Parathyroid adenoma (tissue), 2 donors: ENCODE data around the gene FAM193A.

ENCODE experiments used
- H2AFZ ChIP-seq: fragments of 300-600 bp; sonication (generic); one replicate; pipeline ENCODE4 v1.7.0; 2017; ENCODE audit warnings: antibody characterized with exemption, mild to moderate bottlenecking
- H3K27ac ChIP-seq: fragments of 300-600 bp; sonication (generic); one replicate; pipeline ENCODE4 v1.7.0; 2017
- H3K27me3 ChIP-seq: fragments of 300-600 bp; sonication (generic); one replicate; pipeline ENCODE4 v1.7.0; 2017; ENCODE audit warnings: low read length; ENCODE audit not compliant: control insufficient read depth, insufficient read depth
- H3K36me3 ChIP-seq: fragments of 300-600 bp; sonication (generic); one replicate; pipeline ENCODE4 v1.7.0; 2017; ENCODE audit warnings: low read length; ENCODE audit not compliant: control insufficient read depth, insufficient read depth
- H3K4me1 ChIP-seq: fragments of 300-600 bp; sonication (generic); one replicate; pipeline ENCODE4 v1.7.0; 2017; ENCODE audit warnings: control low read depth
- H3K4me2 ChIP-seq: fragments of 300-600 bp; sonication (generic); one replicate; pipeline ENCODE4 v1.7.0; 2017; ENCODE audit warnings: low read length
- H3K4me3 ChIP-seq: fragments of 300-600 bp; sonication (generic); one replicate; pipeline ENCODE4 v1.7.0; 2017; ENCODE audit warnings: low read depth, low read length
- H3K79me2 ChIP-seq: fragments of 300-600 bp; sonication (generic); one replicate; pipeline ENCODE4 v1.7.0; 2017; ENCODE audit warnings: control low read depth
- H3K9ac ChIP-seq: fragments of 300-600 bp; sonication (generic); one replicate; pipeline ENCODE4 v1.7.0; 2017; ENCODE audit warnings: mild to moderate bottlenecking
- H3K9me3 ChIP-seq: fragments of 300-600 bp; sonication (generic); one replicate; pipeline ENCODE4 v1.7.0; 2017; ENCODE audit warnings: low read length; ENCODE audit not compliant: control insufficient read depth
- TF ChIP-seq, protein P1 (sequence below): fragments of 300-600 bp; sonication (generic); IDR thresholded peaks from one replicate; pipeline ENCODE4 v1.7.0; 2017; ENCODE audit warnings: antibody characterized with exemption, mild to moderate bottlenecking
- donor health status: primary hyperparathyroidism.

Gene FAM193A, protein sequence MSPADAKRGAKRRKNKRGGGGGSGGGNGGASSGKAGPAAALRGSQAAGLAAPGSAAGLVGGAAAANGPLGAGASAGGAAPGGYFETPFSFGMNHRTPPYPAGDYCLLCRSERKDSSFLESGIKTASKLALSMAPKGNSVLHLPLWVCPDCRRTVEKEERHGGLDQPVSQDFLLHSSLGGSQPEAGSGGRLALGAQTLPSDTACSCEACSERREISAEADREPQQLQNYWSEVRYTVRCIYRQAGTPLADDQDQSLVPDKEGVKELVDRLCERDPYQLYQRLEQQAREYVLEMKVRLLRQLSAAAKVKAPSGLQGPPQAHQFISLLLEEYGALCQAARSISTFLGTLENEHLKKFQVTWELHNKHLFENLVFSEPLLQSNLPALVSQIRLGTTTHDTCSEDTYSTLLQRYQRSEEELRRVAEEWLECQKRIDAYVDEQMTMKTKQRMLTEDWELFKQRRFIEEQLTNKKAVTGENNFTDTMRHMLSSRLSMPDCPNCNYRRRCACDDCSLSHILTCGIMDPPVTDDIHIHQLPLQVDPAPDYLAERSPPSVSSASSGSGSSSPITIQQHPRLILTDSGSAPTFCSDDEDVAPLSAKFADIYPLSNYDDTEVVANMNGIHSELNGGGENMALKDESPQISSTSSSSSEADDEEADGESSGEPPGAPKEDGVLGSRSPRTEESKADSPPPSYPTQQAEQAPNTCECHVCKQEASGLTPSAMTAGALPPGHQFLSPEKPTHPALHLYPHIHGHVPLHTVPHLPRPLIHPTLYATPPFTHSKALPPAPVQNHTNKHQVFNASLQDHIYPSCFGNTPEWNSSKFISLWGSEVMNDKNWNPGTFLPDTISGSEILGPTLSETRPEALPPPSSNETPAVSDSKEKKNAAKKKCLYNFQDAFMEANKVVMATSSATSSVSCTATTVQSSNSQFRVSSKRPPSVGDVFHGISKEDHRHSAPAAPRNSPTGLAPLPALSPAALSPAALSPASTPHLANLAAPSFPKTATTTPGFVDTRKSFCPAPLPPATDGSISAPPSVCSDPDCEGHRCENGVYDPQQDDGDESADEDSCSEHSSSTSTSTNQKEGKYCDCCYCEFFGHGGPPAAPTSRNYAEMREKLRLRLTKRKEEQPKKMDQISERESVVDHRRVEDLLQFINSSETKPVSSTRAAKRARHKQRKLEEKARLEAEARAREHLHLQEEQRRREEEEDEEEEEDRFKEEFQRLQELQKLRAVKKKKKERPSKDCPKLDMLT (N-terminal part only)

DNA sequence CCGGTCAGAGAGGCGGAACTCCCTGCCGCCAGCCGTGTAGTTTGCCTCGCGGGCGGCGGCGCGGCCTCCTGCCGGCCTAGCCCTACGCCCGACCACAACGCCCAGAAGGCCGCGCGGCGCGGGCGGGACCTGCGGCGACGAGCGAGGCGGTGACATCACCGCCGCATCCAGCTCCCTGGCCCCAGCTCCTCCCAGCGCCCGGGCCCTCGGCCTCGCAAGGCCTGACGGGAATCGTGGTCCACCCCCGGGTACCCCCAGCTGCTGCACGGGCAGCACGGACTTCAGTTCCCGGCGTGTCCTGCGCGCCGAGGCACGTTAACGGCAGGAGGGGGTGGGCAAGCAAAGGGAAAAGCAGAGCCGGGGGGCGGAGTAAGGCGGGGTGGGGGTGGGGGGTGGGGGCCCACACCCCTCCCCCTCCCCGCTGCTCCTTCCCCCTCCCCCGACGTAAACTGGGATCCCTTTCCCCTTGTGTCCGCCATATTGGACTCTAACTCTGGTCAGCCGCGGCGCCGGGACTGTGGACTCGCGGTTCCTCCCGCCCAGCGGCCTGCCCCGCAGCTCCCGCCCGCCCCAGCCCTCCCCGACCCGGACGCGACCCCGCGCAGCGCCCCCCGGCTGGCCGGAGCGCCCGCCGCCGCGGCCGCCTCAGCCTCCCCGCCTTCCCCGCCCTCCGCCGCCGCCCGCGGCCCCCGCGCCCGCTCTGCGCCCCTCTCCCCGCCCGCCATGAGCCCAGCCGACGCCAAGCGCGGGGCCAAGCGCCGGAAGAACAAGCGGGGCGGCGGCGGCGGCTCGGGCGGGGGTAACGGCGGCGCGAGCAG lies at the start of gene FAM193A:
Gene FAM193A (plus strand): TSS at position 455 of the 818 bp plus-strand sequence. CDS start 269 bp downstream, at position 724.
- Histone ChIP-seq H3K9ac (peak within 1 kb of the TSS; percentile 28), H3K27me3 (no peaks in the 10 kb centered on the region), H2AFZ (peak within 1 kb of the TSS; percentile 82), H3K4me1 (peaks cover 4% of the 10 kb centered on the region), H3K79me2 (peaks cover 18% of the 10 kb centered on the region), H3K36me3 (no peaks in the 10 kb centered on the region), H3K27ac (peak within 1 kb of the TSS; percentile 81), H3K9me3 (no peaks in the 10 kb centered on the region), H3K4me3 (peak within 1 kb of the TSS; percentile 71), H3K4me2 (peak within 1 kb of the TSS; percentile 95)
- TF ChIP-seq, protein P1, sequence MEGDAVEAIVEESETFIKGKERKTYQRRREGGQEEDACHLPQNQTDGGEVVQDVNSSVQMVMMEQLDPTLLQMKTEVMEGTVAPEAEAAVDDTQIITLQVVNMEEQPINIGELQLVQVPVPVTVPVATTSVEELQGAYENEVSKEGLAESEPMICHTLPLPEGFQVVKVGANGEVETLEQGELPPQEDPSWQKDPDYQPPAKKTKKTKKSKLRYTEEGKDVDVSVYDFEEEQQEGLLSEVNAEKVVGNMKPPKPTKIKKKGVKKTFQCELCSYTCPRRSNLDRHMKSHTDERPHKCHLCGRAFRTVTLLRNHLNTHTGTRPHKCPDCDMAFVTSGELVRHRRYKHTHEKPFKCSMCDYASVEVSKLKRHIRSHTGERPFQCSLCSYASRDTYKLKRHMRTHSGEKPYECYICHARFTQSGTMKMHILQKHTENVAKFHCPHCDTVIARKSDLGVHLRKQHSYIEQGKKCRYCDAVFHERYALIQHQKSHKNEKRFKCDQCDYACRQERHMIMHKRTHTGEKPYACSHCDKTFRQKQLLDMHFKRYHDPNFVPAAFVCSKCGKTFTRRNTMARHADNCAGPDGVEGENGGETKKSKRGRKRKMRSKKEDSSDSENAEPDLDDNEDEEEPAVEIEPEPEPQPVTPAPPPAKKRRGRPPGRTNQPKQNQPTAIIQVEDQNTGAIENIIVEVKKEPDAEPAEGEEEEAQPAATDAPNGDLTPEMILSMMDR = no peak

DNA sequence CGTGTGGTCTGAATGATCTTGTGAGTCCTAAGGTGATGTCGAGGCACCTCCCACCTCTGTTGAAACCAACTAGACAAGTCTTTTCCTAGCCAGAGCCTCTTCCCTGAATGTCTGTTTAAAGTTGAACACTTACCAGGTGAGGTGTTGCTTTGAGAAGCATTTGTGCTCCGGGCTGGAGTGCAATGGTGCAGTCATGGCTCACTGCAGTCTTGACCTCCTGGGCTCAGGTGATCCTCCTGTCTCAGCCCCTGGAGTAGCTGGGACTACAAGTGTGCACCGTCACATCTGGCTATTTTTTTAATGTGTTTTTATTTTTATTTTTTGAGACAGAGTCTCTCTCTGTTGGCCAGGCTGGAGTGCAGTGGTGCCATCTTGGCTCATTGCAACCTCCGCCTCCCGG lies 49.5 kb upstream of the FAM193A start:
- peaks cover 9% of the 10 kb centered on the region for H3K4me1 ChIP-seq
- no peak overlapping the region for H3K4me3 ChIP-seq
- TF ChIP-seq, protein P1 = no peak

DNA sequence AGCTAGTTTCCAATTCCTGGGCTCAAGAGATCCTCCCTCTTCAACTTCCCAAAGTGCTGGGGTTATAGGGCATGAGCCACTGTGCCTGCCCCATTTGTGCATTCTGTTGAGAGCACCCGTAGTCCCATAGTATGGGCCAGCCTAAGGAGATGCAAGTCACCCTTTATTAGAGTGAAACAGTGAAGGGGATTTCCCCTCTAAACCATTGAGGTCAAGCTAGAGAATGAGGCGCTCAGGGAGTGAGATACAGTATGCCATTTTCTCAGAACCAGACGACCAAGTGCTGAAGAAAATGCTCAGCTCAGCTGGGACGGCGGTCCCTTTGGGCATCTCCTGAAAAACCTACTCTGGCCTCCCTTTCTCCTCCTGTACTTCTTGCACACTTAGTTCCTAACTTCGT lies 48.8 kb upstream of the FAM193A start:
- Histone ChIP-seq H3K27ac (no peak overlapping the region), H3K27me3 (no peaks in the 10 kb centered on the region), H3K9me3 (no peaks in the 10 kb centered on the region), H3K4me3 (no peak overlapping the region), H3K36me3 (no peaks in the 10 kb centered on the region), H2AFZ (no peak overlapping the region), H3K9ac (no peak overlapping the region), H3K79me2 (peaks cover 37% of the 10 kb centered on the region), H3K4me2 (no peak overlapping the region), H3K4me1 (peaks cover 9% of the 10 kb centered on the region)
- TF ChIP-seq, protein P1 = no peak

More for the DNA sequence above, 49.5 kb upstream of the FAM193A start:
- Histone ChIP-seq H3K79me2 (peaks cover 41% of the 10 kb centered on the region), H3K27ac (no peak overlapping the region), H3K9ac (no peak overlapping the region), H3K9me3 (no peaks in the 10 kb centered on the region), H2AFZ (no peak overlapping the region), H3K36me3 (no peaks in the 10 kb centered on the region), H3K4me2 (no peak overlapping the region), H3K27me3 (no peaks in the 10 kb centered on the region)

DNA sequence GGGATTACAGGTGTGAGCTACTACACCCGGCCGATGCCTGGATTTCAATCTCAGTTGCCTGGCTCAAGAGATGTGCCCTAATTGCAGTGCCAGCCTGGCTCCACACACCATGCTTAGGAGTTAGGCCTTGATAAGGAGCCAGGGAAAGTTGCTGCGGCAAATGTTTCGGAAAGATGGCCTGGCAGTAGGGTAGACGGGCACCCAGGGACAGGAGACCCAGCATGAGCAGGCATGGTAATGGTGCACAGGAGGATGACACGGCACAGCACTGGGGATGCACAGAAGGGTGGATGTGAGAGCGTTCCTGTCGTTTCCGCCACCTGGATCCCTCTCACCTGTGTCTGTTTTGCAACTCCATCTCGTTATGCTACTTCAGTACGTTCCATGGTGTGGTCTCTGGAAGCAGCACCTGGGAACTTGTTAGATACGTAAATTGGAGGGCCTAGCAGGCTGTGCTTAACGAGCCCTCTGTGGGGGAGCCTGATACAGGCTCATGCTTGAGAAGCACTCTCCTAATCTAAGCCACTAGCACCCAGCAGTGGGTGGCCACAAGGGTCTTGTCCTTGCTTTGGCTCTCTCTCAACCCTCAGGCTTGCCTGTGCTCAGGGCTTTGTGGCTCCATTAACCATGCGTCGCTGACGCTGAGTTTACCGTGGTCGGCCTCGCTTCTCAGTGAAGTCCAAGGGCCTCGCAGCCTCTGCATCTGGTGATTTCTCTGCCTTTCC lies 47.2 kb upstream of the FAM193A start:
- H3K4me1 ChIP-seq = peaks cover 5% of the 10 kb centered on the region
- H3K27ac ChIP-seq = no peak overlapping the region
- no peaks in the 10 kb centered on the region for H3K36me3 ChIP-seq

More for the DNA sequence above, 47.2 kb upstream of the FAM193A start:
- no peaks in the 10 kb centered on the region for H3K9me3 ChIP-seq
- no peak overlapping the region for H3K4me3 ChIP-seq
- H3K9ac ChIP-seq = no peak overlapping the region
- no peak overlapping the region for H3K4me2 ChIP-seq
- TF ChIP-seq, protein P1 = no peak
- no peak overlapping the region for H2AFZ ChIP-seq
- no peaks in the 10 kb centered on the region for H3K27me3 ChIP-seq
- peaks cover 28% of the 10 kb centered on the region for H3K79me2 ChIP-seq
